HG03342 (cell line): ENCODE measurements around the gene TRPV4.

Experiments used
- ATAC-seq: cut with Tn5 transposase; IDR thresholded peaks from one replicate; pipeline ENCODE4 v1.9.1; 2021; ENCODE audit warnings: mild to moderate bottlenecking, moderate library complexity; ENCODE audit not compliant: unreplicated experiment

TRPV4 gene

GRCh38 chr12:109741970-109742703, 91.1 kb downstream of the TRPV4 start:
- no peak for ATAC-seq

- ATAC-seq, result no peak
Observed at GRCh38 chr12:109741286-109741969, 91.8 kb downstream of the TRPV4 start.

- ATAC-seq, result no peak
Observed at GRCh38 chr12:109740694-109741245, 92.4 kb downstream of the TRPV4 start.

GRCh38 chr12:109739747-109740693, 93.2 kb downstream of the TRPV4 start:
- ATAC-seq, result no peak

- no peak for ATAC-seq
Observed at GRCh38 chr12:109738878-109739665, 94.1 kb downstream of the TRPV4 start.

GRCh38 chr12:109738209-109738608, 95.0 kb downstream of the TRPV4 start:
- ATAC-seq, result no peak

GRCh38 chr12:109737631-109738030, 95.6 kb downstream of the TRPV4 start:
- ATAC-seq, result no peak

- no peak for ATAC-seq
Observed at GRCh38 chr12:109737126-109737525, 96.1 kb downstream of the TRPV4 start.

- ATAC-seq, result no peak
Observed at GRCh38 chr12:109736552-109737108, 96.6 kb downstream of the TRPV4 start.

- no peak for ATAC-seq
Observed at GRCh38 chr12:109735825-109736551, 97.2 kb downstream of the TRPV4 start.

- ATAC-seq, result no peak
Observed at GRCh38 chr12:109735051-109735521, 98.1 kb downstream of the TRPV4 start.

- no peak for ATAC-seq
Observed at GRCh38 chr12:109734219-109735000, 98.8 kb downstream of the TRPV4 start.
